Type B pancreatic cell (in vitro differentiated cells): ENCODE results near the gene VPS37D. TPM values are rescaled to one million over a fixed set of nuclear protein-coding genes. Genes with fewer than 3 reads are reported as not detected.
A peak's percentile ranks its signal among the peaks of the same experiment; 100 is the strongest.
"Not testable (repeated sequence)": the region's sequence is repeated elsewhere in the genome, so short reads cannot be mapped to it uniquely, and the experiment has no call there.

Source experiments
- DNase-seq: peaks from one replicate; pipeline ENCODE4 v3.0.0; 2021; ENCODE audit warnings: mixed read lengths; ENCODE audit not compliant: unreplicated experiment; ENCODE audit errors: extremely low spot score
- H3K27ac Mint-ChIP-seq: 2 replicates; pipeline ENCODE4 v1.8.0; 2021; ENCODE audit warnings: mild to moderate bottlenecking, mixed read lengths
- H3K27me3 Mint-ChIP-seq: 2 replicates; pipeline ENCODE4 v1.8.0; 2021; ENCODE audit warnings: mixed read lengths
- H3K36me3 Mint-ChIP-seq: 2 replicates; pipeline ENCODE4 v1.8.0; 2021; ENCODE audit warnings: mixed read lengths
- H3K4me1 Mint-ChIP-seq: one replicate; pipeline ENCODE4 v1.8.0; 2021; ENCODE audit warnings: mixed read lengths; ENCODE audit not compliant: unreplicated experiment
- H3K4me3 Mint-ChIP-seq: 2 replicates; pipeline ENCODE4 v1.8.0; 2021; ENCODE audit warnings: mild to moderate bottlenecking, mixed read lengths
- H3K9me3 Mint-ChIP-seq: 2 replicates; pipeline ENCODE4 v1.8.0; 2021; ENCODE audit warnings: mixed read lengths
- CTCF ChIP-seq: fragments of 200-600 bp; sonication (generic); conservative IDR thresholded peaks from 2 replicates; pipeline ENCODE4 v1.5.0; 2021; ENCODE audit warnings: antibody characterized with exemption, mild to moderate bottlenecking
- long read RNA-seq: library from polyadenylated mRNA; unstranded; transcript quantifications from one replicate; pipeline ENCODE4 v2.0.0, GENCODE V29; 2020
- total RNA-seq: library from RNA; stranded (reverse); gene quantifications from 2 replicates; pipeline ENCODE4 v1.2.1, GENCODE V29; 2021; ENCODE audit warnings: low replicate concordance

Gene VPS37D
- total RNA-seq = 3.8 and 12.9 TPM in 2 replicates
- long read RNA-seq = 0 reads

DNA sequence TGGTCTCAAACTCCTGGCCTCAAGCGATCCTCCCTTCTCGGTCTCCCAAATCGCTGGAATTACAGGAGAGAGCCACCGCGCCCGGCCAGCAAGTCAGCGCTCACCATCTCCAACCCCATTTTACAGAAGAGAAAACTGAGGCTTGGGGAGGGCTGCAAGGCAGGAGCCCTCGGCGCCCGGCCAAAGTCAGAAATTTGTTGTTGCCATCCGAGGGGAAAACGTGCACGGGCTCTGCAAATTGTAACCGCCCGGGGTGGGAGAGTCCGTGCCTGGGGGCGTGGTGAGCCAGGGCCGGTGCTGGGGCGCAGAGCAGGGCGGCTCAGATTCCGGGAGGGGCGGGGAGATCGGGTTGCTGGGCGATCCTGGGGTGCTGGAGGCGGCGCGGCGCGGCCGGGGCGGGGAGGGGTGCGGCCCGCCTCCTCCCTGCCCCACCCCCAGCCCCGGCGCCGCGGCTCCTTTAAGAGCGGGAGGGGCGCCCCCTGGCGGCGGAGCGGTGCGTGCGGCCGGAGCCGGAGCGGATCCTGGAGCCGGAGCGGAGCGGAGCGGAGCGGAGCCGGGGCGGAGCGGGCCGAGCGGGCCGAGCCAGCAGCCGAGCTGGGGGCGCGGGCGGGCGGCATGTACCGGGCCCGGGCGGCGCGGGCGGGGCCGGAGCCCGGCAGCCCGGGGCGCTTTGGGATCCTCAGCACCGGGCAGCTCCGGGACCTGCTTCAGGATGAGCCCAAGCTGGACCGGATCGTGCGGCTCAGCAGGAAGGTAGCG is at the start of gene VPS37D:
Gene VPS37D (plus strand): TSS at position 488 of the 759 bp plus-strand sequence. CDS start 128 bp downstream, at position 616.
- Mint-ChIP-seq H3K27ac (peak within 1 kb of the TSS; percentile 81), H3K36me3 (peaks cover 6% of the 10 kb centered on the region), H3K4me3 (peak within 1 kb of the TSS; percentile 94), H3K4me1 (peaks cover 24% of the 10 kb centered on the region), H3K9me3 (peaks cover 6% of the 10 kb centered on the region), H3K27me3 (peaks cover 3% of the 10 kb centered on the region)
- DNase-seq = peak; percentile 97
- TF ChIP-seq CTCF = peak; percentile 92

DNA sequence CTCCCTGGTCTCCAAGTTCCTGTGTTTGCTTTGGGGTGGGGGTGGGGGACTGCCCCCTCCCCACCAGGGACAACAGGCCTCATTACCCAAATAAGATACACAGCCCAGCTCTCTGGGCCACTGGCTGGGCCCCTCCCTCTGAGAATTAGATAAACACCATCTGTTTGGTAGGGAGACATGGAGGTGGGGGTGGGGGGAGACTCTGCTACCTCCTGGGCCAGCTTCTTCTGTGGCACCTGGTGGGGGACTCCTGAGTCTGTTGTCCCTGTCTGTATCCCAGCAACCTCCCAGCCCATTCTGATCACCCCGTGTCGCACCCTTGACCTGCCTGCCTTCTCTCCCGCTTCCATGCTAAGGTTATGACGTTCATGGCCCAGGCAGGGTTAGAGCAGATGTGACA is 49.1 kb upstream of the VPS37D start:
- H3K9me3 Mint-ChIP-seq = no peaks in the 10 kb centered on the region
- no peak for DNase-seq
- no peaks in the 10 kb centered on the region for H3K36me3 Mint-ChIP-seq
- peaks cover 4% of the 10 kb centered on the region for H3K4me1 Mint-ChIP-seq
- peaks cover 21% of the 10 kb centered on the region for H3K27me3 Mint-ChIP-seq
- TF ChIP-seq CTCF = no peak
- peak overlapping the region; percentile 37 for H3K4me3 Mint-ChIP-seq
- H3K27ac Mint-ChIP-seq = peak overlapping the region; percentile 49

DNA sequence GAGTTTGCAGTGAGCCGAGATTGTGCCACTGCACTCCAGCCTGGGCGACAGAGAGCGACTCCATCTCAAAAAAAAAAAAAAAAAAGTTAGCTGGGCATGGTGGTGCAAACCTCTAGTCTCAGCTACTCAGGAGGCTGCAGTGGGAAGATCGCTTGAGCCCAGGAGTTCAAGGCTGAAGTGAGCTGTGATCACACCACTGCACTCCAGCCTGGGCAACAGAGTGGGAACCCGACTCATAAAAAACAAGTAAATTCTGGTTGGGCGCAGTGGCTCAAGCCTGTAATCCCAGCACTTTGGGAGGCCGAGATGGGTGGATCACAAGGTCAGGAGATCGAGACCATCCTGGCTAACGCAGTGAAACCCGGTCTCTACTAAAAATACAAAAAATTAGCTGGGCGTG is 48.2 kb upstream of the VPS37D start:
- not testable (repeated sequence) for H3K4me3 Mint-ChIP-seq, H3K9me3 Mint-ChIP-seq, DNase-seq, H3K36me3 Mint-ChIP-seq, H3K27ac Mint-ChIP-seq, H3K4me1 Mint-ChIP-seq
- H3K27me3 Mint-ChIP-seq = peaks cover 21% of the 10 kb centered on the region

DNA sequence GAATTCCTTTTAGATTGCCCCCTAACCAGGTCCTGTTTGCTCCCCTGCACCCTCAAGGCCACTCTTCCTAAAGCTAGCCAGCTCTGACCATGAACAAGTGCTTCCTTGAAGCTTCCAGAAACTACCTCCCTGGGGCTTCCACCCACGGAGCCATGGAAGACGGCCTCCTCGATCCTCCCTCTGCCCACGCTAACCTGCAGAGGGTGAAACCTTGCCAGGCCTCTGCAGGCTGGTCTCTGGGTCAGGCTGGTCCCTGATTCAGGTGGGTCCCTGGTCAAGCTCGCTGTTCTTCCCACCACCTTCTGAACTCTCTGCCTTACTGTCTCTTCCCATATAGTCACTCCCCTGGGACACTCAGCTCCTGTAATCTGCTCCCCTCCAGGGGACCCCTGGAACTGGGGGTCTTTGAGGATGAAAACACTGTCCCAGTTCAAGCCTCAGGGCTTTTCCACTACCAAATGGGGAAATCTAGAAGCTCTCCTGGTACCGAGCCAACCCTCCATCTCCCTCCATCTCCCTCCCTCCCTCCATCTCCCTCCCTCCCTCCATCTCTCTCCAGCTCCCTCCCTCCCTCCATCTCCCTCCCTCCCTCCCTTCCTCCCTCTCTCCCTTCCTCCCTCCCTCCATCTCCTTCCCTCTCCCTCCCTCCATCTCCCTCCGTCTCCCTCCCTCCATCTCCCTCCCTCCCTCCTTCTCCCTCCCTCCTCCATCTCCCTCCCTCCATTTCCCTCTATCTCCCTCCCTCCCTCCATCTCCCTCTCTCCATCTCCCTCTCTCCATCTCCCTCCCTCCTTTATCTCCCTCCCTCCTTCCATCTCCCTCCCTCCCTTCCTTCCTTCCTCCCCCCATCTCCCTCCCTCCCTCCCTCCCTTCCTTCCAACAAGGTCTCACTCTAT is 46.2 kb upstream of the VPS37D start:
- no peak overlapping the region for H3K4me3 Mint-ChIP-seq
- H3K4me1 Mint-ChIP-seq = no peaks in the 10 kb centered on the region
- H3K27me3 Mint-ChIP-seq = peaks cover 34% of the 10 kb centered on the region
- H3K36me3 Mint-ChIP-seq = no peaks in the 10 kb centered on the region
- H3K9me3 Mint-ChIP-seq = no peaks in the 10 kb centered on the region
- TF ChIP-seq CTCF = no peak
- no peak for DNase-seq
- H3K27ac Mint-ChIP-seq = no peak overlapping the region

DNA sequence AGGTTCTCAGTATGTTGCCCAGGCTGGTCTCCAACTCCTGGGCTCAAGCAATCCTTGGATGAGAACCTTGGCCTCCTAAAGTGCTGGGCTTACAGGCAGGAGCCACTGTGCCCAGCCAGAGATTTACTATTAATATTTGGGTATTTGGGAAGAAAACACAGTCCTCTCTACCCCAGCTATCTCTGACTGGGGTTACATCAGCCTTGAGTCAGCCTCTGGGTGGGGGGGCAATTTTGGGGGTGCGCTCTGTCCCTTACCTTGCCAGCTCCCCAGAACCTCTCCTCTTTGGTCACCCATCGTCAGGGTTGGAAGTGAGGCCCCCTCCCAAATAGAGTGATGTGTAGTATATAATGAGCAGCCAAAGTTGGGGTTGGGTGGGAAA is 45.1 kb upstream of the VPS37D start:
- Mint-ChIP-seq H3K27ac (no peak overlapping the region), H3K36me3 (no peaks in the 10 kb centered on the region), H3K27me3 (peaks cover 42% of the 10 kb centered on the region), H3K4me1 (no peaks in the 10 kb centered on the region), H3K9me3 (no peaks in the 10 kb centered on the region), H3K4me3 (peak overlapping the region; percentile 82)
- DNase-seq = no peak
- TF ChIP-seq CTCF = no peak
